Gastrocnemius medialis (tissue), 4 donors: Measurements from ENCODE around the gene NKAPD1. TPM values are rescaled to one million over a fixed set of nuclear protein-coding genes. Genes with fewer than 3 reads are reported as not detected.
A peak's percentile ranks its signal among the peaks of the same experiment; 100 is the strongest.

Experiments used
- ATAC-seq, 2 donors: fragments of 150-250 bp; one replicate each; pipeline ENCODE4 v1.9.1; 2016
- DNase-seq, 2 donors: peaks; one replicate each; pipeline ENCODE4 v3.0.0-alpha.2; 2019
- H3K27ac ChIP-seq, 4 donors: fragments of 200-600 bp; sonication (generic); 1 replicate in 1 of 4; 2 replicates in 3 of 4; pipeline ENCODE4 v1.5.1; 2016 to 2018; ENCODE audit warnings: mild to moderate bottlenecking in 2 of 4, moderate library complexity in 1 of 4
- H3K27me3 ChIP-seq, 3 donors: fragments of 200-600 bp; sonication (generic) in 2 of 3; 1 replicate in 1 of 3; 2 replicates in 2 of 3; pipeline versions ENCODE4 v1.5.1 to v1.6.0; 2016 to 2019; ENCODE audit warnings: mild to moderate bottlenecking in 1 of 3, moderate library complexity in 1 of 3
- H3K36me3 ChIP-seq, 2 donors: fragments of 200-600 bp; sonication (generic) in 1 of 2; one replicate each; pipeline ENCODE4 v1.5.1; 2017 to 2018
- H3K4me1 ChIP-seq, 2 donors: fragments of 200-600 bp; sonication (generic) in 1 of 2; one replicate each; pipeline ENCODE4 v1.5.1; 2016 to 2017; ENCODE audit warnings: mild to moderate bottlenecking in 2 of 2
- H3K4me3 ChIP-seq, 4 donors: fragments of 200-600 bp; sonication (generic) in 3 of 4; 1 replicate in 1 of 4; 2 replicates in 3 of 4; pipeline ENCODE4 v1.5.1; 2016 to 2019; ENCODE audit warnings: mild to moderate bottlenecking in 2 of 4
- H3K9me3 ChIP-seq, 3 donors: fragments of 200-600 bp; sonication (generic) in 2 of 3; 1 replicate in 1 of 3; 2 replicates in 2 of 3; pipeline ENCODE4 v1.5.1; 2016 to 2019
- POLR2A ChIP-seq, 2 donors: fragments of 450-650 bp; IDR thresholded peaks; one replicate each; pipeline ENCODE4 v1.6.1; 2017; ENCODE audit warnings: antibody characterized with exemption in 2 of 2, mild to moderate bottlenecking in 2 of 2, moderate library complexity in 2 of 2
- in situ Hi-C, 4 donors: fragments of 200-750 bp; cut with MboI; loops; one replicate each; pipeline versions ENCODE4 v1.15.0 to v1.8.0; 2017; ENCODE audit warnings: low sequenced_read_pairs in 4 of 4
- intact Hi-C: fragments of 100-400 bp; cut with DNase I; formaldehyde crosslinking; loops from one replicate; pipeline ENCODE4 v1.15.1; 2023; ENCODE audit warnings: low total_unique reads
- total RNA-seq, 4 donors: library from RNA; depleted of rRNA; stranded (reverse); fragments of >200 nt; gene quantifications; one replicate each; pipeline versions ENCODE4 v1.1.0 to v1.2.3, GENCODE V29; 2016
- TF ChIP-seq, protein P1 (sequence below), 5 experiments: fragments of 450-650 bp in 3 of 5; fragments of 200-600 bp in 2 of 5; sonication (generic) in 2 of 5; IDR thresholded peaks in 4 of 5; conservative IDR thresholded peaks in 1 of 5; 1 replicate in 4 of 5; 2 replicates in 1 of 5; pipeline ENCODE4 v1.5.1; 2016 to 2019; ENCODE audit warnings: antibody characterized with exemption in 5 of 5, mild to moderate bottlenecking in 3 of 5, moderate library complexity in 3 of 5

The NKAPD1 gene
- total RNA-seq, 4 donors from 2014 or later: 4.0 to 10.5 (median 9.0) TPM

DNA sequence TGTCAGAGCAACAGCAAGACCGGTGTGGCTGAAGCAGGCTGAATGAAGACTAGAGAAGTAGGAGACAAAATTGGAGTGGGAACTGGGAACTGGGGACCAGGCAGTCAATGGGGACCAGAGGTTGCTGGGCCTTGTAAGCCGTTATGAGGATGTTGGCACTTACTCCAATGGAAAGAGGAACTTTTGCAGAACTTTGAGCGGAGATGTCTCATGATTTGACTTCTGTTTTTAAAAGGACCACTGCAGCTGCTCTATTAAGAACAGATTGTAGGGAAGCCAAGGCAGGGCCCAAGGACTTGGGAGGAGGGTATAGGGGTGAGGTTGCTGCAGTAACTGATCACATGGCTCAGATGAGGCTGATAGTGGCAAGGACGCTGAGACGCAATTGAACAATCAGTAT lies 55.6 kb downstream of the NKAPD1 start:
- Histone ChIP-seq H3K27me3 (no peaks in the 10 kb centered on the region), H3K36me3 (no peaks in the 10 kb centered on the region), H3K4me3 (no peak overlapping the region), H3K9me3 (no peaks in the 10 kb centered on the region), H3K4me1 (peaks cover 0 to 22% of the 10 kb centered on the region in 2 donors), H3K27ac (no peak overlapping the region)
- in situ Hi-C loops (no loop called here), intact Hi-C loops (loop anchor here (5.0 kb wide), 1 partner anchor 333 kb away; no protein-coding TSS in a partner anchor)
- ATAC-seq (no peak), DNase-seq (peak; percentile 6 to 20)
- no peak for TF ChIP-seq POLR2A (IDR thresholded peaks at IDR 0.05)
- TF ChIP-seq, protein P1, sequence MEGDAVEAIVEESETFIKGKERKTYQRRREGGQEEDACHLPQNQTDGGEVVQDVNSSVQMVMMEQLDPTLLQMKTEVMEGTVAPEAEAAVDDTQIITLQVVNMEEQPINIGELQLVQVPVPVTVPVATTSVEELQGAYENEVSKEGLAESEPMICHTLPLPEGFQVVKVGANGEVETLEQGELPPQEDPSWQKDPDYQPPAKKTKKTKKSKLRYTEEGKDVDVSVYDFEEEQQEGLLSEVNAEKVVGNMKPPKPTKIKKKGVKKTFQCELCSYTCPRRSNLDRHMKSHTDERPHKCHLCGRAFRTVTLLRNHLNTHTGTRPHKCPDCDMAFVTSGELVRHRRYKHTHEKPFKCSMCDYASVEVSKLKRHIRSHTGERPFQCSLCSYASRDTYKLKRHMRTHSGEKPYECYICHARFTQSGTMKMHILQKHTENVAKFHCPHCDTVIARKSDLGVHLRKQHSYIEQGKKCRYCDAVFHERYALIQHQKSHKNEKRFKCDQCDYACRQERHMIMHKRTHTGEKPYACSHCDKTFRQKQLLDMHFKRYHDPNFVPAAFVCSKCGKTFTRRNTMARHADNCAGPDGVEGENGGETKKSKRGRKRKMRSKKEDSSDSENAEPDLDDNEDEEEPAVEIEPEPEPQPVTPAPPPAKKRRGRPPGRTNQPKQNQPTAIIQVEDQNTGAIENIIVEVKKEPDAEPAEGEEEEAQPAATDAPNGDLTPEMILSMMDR (IDR thresholded peaks at IDR 0.05 in 4 of 5, conservative IDR thresholded peaks at IDR 0.05 in 1 of 5): no peak

DNA sequence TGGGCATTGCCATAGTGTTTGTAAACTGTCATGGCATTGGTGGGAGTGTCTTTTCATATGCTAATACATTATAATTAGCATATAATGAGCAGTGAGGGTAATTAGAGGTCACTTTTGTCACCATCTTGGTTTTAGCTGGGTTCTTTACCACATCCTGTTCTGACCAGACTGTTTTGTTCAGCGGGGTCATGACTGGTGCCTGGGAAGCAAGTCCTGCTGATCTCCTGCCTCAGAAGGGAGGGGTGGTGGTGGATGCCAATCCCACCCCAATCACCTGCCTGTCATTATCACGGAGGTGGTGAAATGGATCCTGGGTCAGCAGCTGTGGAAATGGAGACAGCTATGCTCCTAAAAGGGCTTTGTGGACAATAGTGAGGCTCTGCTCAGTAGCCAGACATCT lies 58.6 kb downstream of the NKAPD1 start:
- H3K4me3 ChIP-seq: no peak overlapping the region
- in situ Hi-C loops (no loop called here), intact Hi-C loops (loop anchor here (5.0 kb wide), 1 partner anchor 330 kb away; no protein-coding TSS in a partner anchor)
- no peaks in the 10 kb centered on the region for H3K9me3 ChIP-seq
- ATAC-seq (peak in 1 of 2 donors; percentile 19), DNase-seq (no peak)
- TF ChIP-seq, protein P1 (IDR thresholded peaks at IDR 0.05 in 4 of 5, conservative IDR thresholded peaks at IDR 0.05 in 1 of 5): no peak
- no peak for TF ChIP-seq POLR2A (IDR thresholded peaks at IDR 0.05)
- H3K36me3 ChIP-seq: no peaks in the 10 kb centered on the region
- H3K27ac ChIP-seq: no peak overlapping the region
- H3K27me3 ChIP-seq: no peaks in the 10 kb centered on the region
- peaks cover 0 to 22% of the 10 kb centered on the region in 2 donors for H3K4me1 ChIP-seq

DNA sequence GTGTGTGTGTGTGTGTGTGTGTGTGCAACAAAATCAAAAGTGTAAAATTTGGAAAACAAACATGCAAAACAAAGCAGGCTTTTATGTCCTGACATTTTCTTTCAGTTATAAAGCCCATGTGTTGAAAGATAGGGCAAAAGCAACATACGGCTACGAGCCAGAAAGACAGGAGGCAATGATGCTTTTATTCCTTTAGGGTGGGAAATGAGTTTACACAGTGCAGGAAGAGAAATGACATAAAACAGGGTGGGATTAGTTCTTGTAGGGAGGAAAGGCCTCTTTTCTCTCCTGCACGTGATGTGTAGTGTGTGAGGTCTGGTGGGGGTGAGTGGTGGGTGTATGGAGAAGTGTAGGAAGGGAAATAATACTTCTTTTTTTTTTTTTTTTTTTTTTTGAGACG lies 60.4 kb downstream of the NKAPD1 start:
- intact Hi-C loops (loop anchor here (5.0 kb wide), 1 partner anchor 328 kb away; no protein-coding TSS in a partner anchor), in situ Hi-C loops (no loop called here)
- Histone ChIP-seq H3K9me3 (no peaks in the 10 kb centered on the region), H3K36me3 (no peaks in the 10 kb centered on the region), H3K27ac (no peak overlapping the region), H3K27me3 (no peaks in the 10 kb centered on the region), H3K4me3 (no peak overlapping the region), H3K4me1 (peaks cover 0 to 14% of the 10 kb centered on the region in 2 donors)
- TF ChIP-seq POLR2A (IDR thresholded peaks at IDR 0.05): no peak
- TF ChIP-seq, protein P1 (IDR thresholded peaks at IDR 0.05 in 4 of 5, conservative IDR thresholded peaks at IDR 0.05 in 1 of 5): no peak
- no peak for ATAC-seq
- DNase-seq: no peak

Other genes with a start within 250 kb of the NKAPD1 start
- 10 to 100 TPM; 10.3 to 22.5 (median 14.9) TPM for gene ALG9, start 202.7 kb upstream of the NKAPD1 start, total RNA-seq
- gene FDXACB1, start 195.1 kb upstream of the NKAPD1 start, total RNA-seq: under 1 TPM; 0.11 to 0.91 (median 0.29) TPM
- 10 to 100 TPM in 2 of 4 donors, 1 to 10 TPM in 2; 8.2 to 20.9 (median 9.8) TPM for gene CFAP68, start 194.8 kb upstream of the NKAPD1 start, total RNA-seq
- 1,000 to 10,000 TPM in 2 of 4 donors, 100 to 1,000 TPM in 2; 763 to 2,291 (median 1,427) TPM for gene CRYAB, start 162.5 kb upstream of the NKAPD1 start, total RNA-seq
- 1 to 10 TPM in 3 of 4 donors, under 1 TPM in 1; 0.41 to 4.6 (median 2.4) TPM for gene HSPB2, start 161.6 kb upstream of the NKAPD1 start, total RNA-seq
- 10 to 100 TPM in 2 of 4 donors, 1 to 10 TPM in 2; 6.3 to 23.8 (median 11.9) TPM for gene C11orf52, start 155.4 kb upstream of the NKAPD1 start, total RNA-seq
- 10 to 100 TPM in 1 of 4 donors, 1 to 10 TPM in 3; 1.9 to 10.4 (median 5.0) TPM for gene DIXDC1, start 137.0 kb upstream of the NKAPD1 start, total RNA-seq
- gene DLAT, start 48.9 kb upstream of the NKAPD1 start, total RNA-seq: 100 to 1,000 TPM in 1 of 4 donors, 10 to 100 TPM in 3; 60.1 to 117 (median 67.8) TPM
- 1 to 10 TPM in 2 of 4 donors, under 1 TPM in 2; 0.42 to 1.6 (median 0.92) TPM for gene PIH1D2, start 282 bp upstream of the NKAPD1 start, total RNA-seq
- gene TIMM8B, start 12.5 kb downstream of the NKAPD1 start, total RNA-seq: 10 to 100 TPM; 60.3 to 93.2 (median 69.4) TPM
- gene SDHD, start 12.6 kb downstream of the NKAPD1 start, total RNA-seq: 100 to 1,000 TPM; 170 to 261 (median 202) TPM
- gene IL18, start 89.8 kb downstream of the NKAPD1 start, total RNA-seq: 10 to 100 TPM in 1 of 4 donors, 1 to 10 TPM in 2, under 1 TPM in 1; 0.58 to 11.7 (median 6.8) TPM
- gene TEX12, start 93.1 kb downstream of the NKAPD1 start, total RNA-seq: 1 to 10 TPM in 1 of 4 donors, under 1 TPM in 2, not detected in 1; 0.62 to 2.1 (median 0.68) TPM
- gene BCO2, start 101.2 kb downstream of the NKAPD1 start, total RNA-seq: 1 to 10 TPM; 2.9 to 5.8 (median 4.2) TPM
- 10 to 100 TPM; 23.4 to 81.5 (median 38.5) TPM for gene PTS, start 152.1 kb downstream of the NKAPD1 start, total RNA-seq
- not detected for gene PLET1, start 186.6 kb downstream of the NKAPD1 start, total RNA-seq